ENCODE data around the gene AGBL5. TPM values are rescaled to one million over a fixed set of nuclear protein-coding genes. Genes with fewer than 3 reads are reported as not detected.

Gene AGBL5
- polyA plus RNA-seq, 1 donor (not counting 4 experiments of a cell fraction or from before 2014, with no cell fraction given), result 25.5 TPM

DNA sequence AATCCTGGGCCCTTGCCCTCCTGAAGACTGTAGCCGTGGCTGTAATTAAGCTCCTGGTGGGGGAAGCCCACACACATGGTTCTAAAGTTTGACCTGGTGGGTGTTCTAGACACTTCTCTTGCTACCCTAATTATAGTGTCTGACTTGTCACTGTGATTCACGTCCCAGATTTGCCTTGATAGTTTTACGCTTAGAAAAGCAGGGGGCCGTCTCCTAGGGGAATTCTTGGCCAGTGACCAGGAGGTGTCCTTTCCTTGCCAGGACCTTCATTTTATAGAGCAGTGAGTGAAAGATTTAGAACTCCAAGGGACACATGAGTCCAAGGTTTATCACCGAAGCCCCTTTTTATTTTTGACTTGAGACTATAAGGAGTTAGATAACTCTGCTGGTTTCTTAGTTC, 9.7 kb upstream of the AGBL5 start:
- Histone ChIP-seq H2AFZ (ENCODE audit: control insufficient read depth, low read length) (no peak overlapping the region), H3K4me2 (ENCODE audit: control insufficient read depth, extremely low read depth, insufficient read depth, low read depth, low read length) (no peak overlapping the region), H3K27me3 (ENCODE audit: control insufficient read depth, extremely low read depth, insufficient read depth, low read length) (no peaks in the 10 kb centered on the region), H3K9me3 (ENCODE audit: control insufficient read depth, low read depth, low read length) (no peaks in the 10 kb centered on the region), H3K27ac (ENCODE audit: control insufficient read depth, insufficient read depth, low read length) (no peak overlapping the region), H3K9ac (ENCODE audit: control insufficient read depth, extremely low read depth, insufficient read depth, low read length) (no peak overlapping the region), H3K4me1 (ENCODE audit: control insufficient read depth, extremely low read depth, insufficient read depth, low read length) (no peaks in the 10 kb centered on the region), H3K79me2 (ENCODE audit: control insufficient read depth, insufficient read depth, low read length) (no peaks in the 10 kb centered on the region), H3K36me3 (ENCODE audit: control insufficient read depth in 2 of 2, extremely low read depth in 1 of 2, insufficient read depth in 2 of 2, low read length in 2 of 2) (peaks cover 40 to 42% of the 10 kb centered on the region in 2 experiments), H3K4me3 (ENCODE audit: control insufficient read depth in 2 of 3, extremely low read depth in 1 of 3, insufficient read depth in 2 of 3, low read depth in 1 of 3, low read length in 3 of 3) (no peak overlapping the region), H4K20me1 (ENCODE audit: control insufficient read depth, extremely low read depth, insufficient read depth, low read length) (peaks cover 2% of the 10 kb centered on the region), H3K9me1 (ENCODE audit: control insufficient read depth, extremely low read depth, insufficient read depth, low read length) (no peaks in the 10 kb centered on the region)
- no peak for DNase-seq (ENCODE audit: low read depth, low spot score)
- dilution Hi-C loops (cut with MboI; ENCODE audit: extremely low pct_ligation_motif_present, low sequenced_read_pairs), result no loop called here
- no peak for FAIRE-seq
- TF ChIP-seq CTCF (optimal IDR thresholded peaks at IDR 0.05 in 1 of 3, IDR thresholded peaks at IDR 0.05 in 1 of 3, conservative IDR thresholded peaks at IDR 0.05 in 1 of 3; ENCODE audit: extremely low read depth in 1 of 3, insufficient read depth in 2 of 3, low read length in 3 of 3) (no peak), EZH2 (IDR thresholded peaks at IDR 0.05; ENCODE audit: low read length) (no peak)

DNA sequence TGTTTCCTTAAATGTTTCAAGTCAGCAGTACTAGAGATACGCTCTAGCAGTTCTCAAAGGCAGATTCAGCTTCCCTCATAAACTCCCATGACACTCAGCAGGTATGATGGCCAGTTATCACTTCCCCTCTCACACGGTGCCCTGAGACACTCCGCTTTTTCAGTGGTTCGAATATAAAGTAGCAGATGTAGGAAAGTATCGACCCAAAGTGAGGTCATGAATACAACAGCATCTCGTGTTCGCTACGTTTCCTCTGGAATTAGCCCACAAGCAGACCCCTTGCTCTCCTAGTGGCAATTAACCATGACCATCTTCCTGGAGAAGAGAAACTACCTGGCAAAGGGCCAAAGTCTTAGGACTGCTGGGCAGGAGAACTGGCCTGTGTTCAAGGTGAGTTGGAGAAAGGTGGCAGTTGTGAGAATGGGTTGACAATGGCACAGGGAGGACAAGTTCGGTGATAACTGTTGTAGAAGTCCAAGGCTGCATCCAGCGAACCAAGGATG, 9.3 kb upstream of the AGBL5 start:
- no peaks in the 10 kb centered on the region for H3K4me1 ChIP-seq (ENCODE audit: control insufficient read depth, extremely low read depth, insufficient read depth, low read length)
- no peak overlapping the region for H3K4me2 ChIP-seq (ENCODE audit: control insufficient read depth, extremely low read depth, insufficient read depth, low read depth, low read length)
- no peaks in the 10 kb centered on the region for H3K79me2 ChIP-seq (ENCODE audit: control insufficient read depth, insufficient read depth, low read length)
- no peaks in the 10 kb centered on the region for H3K27me3 ChIP-seq (ENCODE audit: control insufficient read depth, extremely low read depth, insufficient read depth, low read length)
- no peak for FAIRE-seq
- TF ChIP-seq EZH2 (IDR thresholded peaks at IDR 0.05; ENCODE audit: low read length) (no peak), CTCF (optimal IDR thresholded peaks at IDR 0.05 in 1 of 3, IDR thresholded peaks at IDR 0.05 in 1 of 3, conservative IDR thresholded peaks at IDR 0.05 in 1 of 3; ENCODE audit: extremely low read depth in 1 of 3, insufficient read depth in 2 of 3, low read length in 3 of 3) (no peak)
- H3K27ac ChIP-seq (ENCODE audit: control insufficient read depth, insufficient read depth, low read length), result no peak overlapping the region
- no peak overlapping the region for H2AFZ ChIP-seq (ENCODE audit: control insufficient read depth, low read length)
- no peak for DNase-seq (ENCODE audit: low read depth, low spot score)
- no peak overlapping the region for H3K4me3 ChIP-seq (ENCODE audit: control insufficient read depth in 2 of 3, extremely low read depth in 1 of 3, insufficient read depth in 2 of 3, low read depth in 1 of 3, low read length in 3 of 3)
- H3K9me3 ChIP-seq (ENCODE audit: control insufficient read depth, low read depth, low read length), result no peaks in the 10 kb centered on the region
- no peaks in the 10 kb centered on the region for H3K9me1 ChIP-seq (ENCODE audit: control insufficient read depth, extremely low read depth, insufficient read depth, low read length)
- peaks cover 2% of the 10 kb centered on the region for H4K20me1 ChIP-seq (ENCODE audit: control insufficient read depth, extremely low read depth, insufficient read depth, low read length)
- peaks cover 36 to 37% of the 10 kb centered on the region in 2 experiments for H3K36me3 ChIP-seq (ENCODE audit: control insufficient read depth in 2 of 2, extremely low read depth in 1 of 2, insufficient read depth in 2 of 2, low read length in 2 of 2)
- H3K9ac ChIP-seq (ENCODE audit: control insufficient read depth, extremely low read depth, insufficient read depth, low read length), result no peak overlapping the region
- dilution Hi-C loops (cut with MboI; ENCODE audit: extremely low pct_ligation_motif_present, low sequenced_read_pairs), result no loop called here
